ENCODE data around the gene CD27. TPM values are rescaled to one million over a fixed set of nuclear protein-coding genes. Genes with fewer than 3 reads are reported as not detected.

CD27 gene
- total RNA-seq, 1 donor from 2014 or later: not detected

DNA sequence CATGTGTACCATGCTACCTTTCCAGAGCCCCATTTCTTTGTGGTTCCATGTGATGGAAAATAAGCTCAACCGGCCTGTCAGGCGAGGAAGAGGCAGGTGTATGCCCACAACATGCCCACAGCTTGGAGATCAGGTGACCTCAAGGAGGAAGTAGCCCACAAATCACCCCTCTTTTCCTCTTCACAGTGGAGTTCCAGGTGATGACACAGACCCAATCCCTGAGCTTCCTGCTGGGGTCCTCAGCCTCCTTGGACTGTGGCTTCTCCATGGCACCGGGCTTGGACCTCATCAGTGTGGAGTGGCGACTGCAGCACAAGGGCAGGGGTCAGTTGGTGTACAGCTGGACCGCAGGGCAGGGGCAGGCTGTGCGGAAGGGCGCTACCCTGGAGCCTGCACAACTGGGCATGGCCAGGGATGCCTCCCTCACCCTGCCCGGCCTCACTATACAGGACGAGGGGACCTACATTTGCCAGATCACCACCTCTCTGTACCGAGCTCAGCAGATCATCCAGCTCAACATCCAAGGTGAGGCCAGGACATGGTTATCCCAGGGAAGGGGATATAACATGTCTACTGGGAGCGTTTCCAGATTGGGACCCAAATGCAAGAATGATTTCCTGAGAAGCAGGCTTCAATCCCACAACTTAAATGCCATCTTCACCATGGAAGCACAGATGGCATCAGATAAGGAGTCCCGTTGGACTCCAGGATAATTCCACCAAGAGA lies 12.6 kb downstream of the CD27 start:
- H3K36me3 Mint-ChIP-seq: peaks cover 5% of the 10 kb centered on the region
- H3K9me3 Mint-ChIP-seq: no peaks in the 10 kb centered on the region
- no peak overlapping the region for H3K4me3 Mint-ChIP-seq
- no peak overlapping the region for H3K27ac Mint-ChIP-seq
- DNase-seq (ENCODE audit: low spot score in 2 of 2, unreplicated experiment in 2 of 2): no peak
- peaks cover 3% of the 10 kb centered on the region for H3K4me1 Mint-ChIP-seq
- TF ChIP-seq, protein P1, sequence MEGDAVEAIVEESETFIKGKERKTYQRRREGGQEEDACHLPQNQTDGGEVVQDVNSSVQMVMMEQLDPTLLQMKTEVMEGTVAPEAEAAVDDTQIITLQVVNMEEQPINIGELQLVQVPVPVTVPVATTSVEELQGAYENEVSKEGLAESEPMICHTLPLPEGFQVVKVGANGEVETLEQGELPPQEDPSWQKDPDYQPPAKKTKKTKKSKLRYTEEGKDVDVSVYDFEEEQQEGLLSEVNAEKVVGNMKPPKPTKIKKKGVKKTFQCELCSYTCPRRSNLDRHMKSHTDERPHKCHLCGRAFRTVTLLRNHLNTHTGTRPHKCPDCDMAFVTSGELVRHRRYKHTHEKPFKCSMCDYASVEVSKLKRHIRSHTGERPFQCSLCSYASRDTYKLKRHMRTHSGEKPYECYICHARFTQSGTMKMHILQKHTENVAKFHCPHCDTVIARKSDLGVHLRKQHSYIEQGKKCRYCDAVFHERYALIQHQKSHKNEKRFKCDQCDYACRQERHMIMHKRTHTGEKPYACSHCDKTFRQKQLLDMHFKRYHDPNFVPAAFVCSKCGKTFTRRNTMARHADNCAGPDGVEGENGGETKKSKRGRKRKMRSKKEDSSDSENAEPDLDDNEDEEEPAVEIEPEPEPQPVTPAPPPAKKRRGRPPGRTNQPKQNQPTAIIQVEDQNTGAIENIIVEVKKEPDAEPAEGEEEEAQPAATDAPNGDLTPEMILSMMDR (IDR thresholded peaks at IDR 0.05; ENCODE audit: unreplicated experiment): no peak
- no peaks in the 10 kb centered on the region for H3K27me3 Mint-ChIP-seq (ENCODE audit: low read depth)

DNA sequence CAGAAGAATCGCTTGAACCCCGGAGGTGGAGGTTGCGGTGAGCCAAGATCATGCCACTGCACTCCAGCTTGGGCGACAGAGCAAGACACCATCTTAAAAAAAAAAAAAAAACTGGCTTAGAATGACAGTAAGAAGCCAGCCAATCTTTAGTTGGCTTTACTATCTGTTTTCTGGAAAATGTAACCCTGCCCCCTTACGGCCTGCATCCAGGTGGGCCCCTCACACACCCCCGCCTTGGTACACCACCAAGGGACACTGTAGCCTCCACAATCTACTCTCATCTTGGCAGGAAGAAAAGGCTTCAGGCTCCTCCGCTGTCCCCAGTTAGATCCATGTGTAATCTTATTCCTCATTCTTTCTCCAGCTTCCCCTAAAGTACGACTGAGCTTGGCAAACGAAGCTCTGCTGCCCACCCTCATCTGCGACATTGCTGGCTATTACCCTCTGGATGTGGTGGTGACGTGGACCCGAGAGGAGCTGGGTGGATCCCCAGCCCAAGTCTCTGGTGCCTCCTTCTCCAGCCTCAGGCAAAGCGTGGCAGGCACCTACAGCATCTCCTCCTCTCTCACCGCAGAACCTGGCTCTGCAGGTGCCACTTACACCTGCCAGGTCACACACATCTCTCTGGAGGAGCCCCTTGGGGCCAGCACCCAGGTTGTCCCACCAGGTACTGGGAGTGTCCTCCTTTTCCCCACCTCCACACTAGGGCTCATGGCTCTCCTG lies 13.7 kb downstream of the CD27 start:
- Mint-ChIP-seq H3K9me3 (no peaks in the 10 kb centered on the region), H3K4me1 (no peaks in the 10 kb centered on the region), H3K4me3 (no peak overlapping the region), H3K27ac (no peak overlapping the region), H3K36me3 (peaks cover 5% of the 10 kb centered on the region), H3K27me3 (ENCODE audit: low read depth) (no peaks in the 10 kb centered on the region)
- no peak for DNase-seq (ENCODE audit: low spot score in 2 of 2, unreplicated experiment in 2 of 2)
- TF ChIP-seq, protein P1 (IDR thresholded peaks at IDR 0.05; ENCODE audit: unreplicated experiment): no peak

DNA sequence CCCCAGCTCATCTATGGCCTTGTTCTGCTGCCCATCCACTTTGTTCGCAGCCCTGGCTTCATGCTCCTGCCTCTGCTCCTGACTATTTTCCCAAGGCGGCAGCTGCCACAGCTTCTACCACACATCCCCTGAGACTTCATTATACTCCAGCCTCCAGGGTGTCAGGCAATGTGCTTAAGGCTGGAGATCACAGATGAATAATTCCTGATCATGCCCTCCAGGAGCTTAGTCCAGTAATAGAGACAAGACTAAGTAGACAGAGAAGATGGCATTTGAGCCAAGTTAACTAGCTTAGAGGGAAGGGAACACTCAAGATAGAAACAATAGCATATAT lies 14.2 kb downstream of the CD27 start:
- TF ChIP-seq, protein P1 (IDR thresholded peaks at IDR 0.05; ENCODE audit: unreplicated experiment): no peak
- no peak overlapping the region for H3K4me3 Mint-ChIP-seq
- H3K27me3 Mint-ChIP-seq (ENCODE audit: low read depth): no peaks in the 10 kb centered on the region
- peaks cover 5% of the 10 kb centered on the region for H3K36me3 Mint-ChIP-seq
- H3K27ac Mint-ChIP-seq: no peak overlapping the region
- H3K4me1 Mint-ChIP-seq: no peaks in the 10 kb centered on the region
- DNase-seq (ENCODE audit: low spot score in 2 of 2, unreplicated experiment in 2 of 2): no peak
- no peaks in the 10 kb centered on the region for H3K9me3 Mint-ChIP-seq

DNA sequence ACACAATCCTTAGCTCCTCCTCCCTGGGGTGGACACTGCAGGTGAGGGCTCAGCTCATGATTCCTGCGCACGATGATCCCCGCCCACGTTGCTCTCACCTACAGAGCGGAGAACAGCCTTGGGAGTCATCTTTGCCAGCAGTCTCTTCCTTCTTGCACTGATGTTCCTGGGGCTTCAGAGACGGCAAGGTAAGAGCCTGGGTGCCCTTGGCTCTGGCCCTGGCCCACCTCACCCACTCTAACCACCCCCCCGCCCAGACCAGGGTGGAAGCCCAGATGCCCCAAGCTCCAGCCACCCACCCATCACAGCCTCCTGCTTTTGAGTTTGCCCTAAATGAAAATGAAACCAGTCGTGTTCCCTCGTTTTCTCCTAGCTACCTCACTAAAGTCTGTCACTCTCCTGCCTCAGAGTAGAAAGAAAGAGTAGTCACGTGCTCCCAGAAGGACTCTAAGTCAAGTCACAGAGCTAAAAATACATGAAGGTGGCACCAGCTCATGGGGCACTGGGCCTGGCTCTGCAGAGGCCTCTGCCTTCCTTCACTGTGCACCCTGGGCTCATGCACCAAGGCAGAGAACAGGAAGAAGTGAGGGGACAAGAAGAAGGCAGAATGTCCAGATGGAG lies 16.1 kb downstream of the CD27 start:
- Mint-ChIP-seq H3K9me3 (no peaks in the 10 kb centered on the region), H3K4me1 (no peaks in the 10 kb centered on the region), H3K4me3 (no peak overlapping the region), H3K27me3 (ENCODE audit: low read depth) (no peaks in the 10 kb centered on the region), H3K27ac (no peak overlapping the region), H3K36me3 (peaks cover 6% of the 10 kb centered on the region)
- no peak for DNase-seq (ENCODE audit: low spot score in 2 of 2, unreplicated experiment in 2 of 2)
- TF ChIP-seq, protein P1 (IDR thresholded peaks at IDR 0.05; ENCODE audit: unreplicated experiment): no peak

DNA sequence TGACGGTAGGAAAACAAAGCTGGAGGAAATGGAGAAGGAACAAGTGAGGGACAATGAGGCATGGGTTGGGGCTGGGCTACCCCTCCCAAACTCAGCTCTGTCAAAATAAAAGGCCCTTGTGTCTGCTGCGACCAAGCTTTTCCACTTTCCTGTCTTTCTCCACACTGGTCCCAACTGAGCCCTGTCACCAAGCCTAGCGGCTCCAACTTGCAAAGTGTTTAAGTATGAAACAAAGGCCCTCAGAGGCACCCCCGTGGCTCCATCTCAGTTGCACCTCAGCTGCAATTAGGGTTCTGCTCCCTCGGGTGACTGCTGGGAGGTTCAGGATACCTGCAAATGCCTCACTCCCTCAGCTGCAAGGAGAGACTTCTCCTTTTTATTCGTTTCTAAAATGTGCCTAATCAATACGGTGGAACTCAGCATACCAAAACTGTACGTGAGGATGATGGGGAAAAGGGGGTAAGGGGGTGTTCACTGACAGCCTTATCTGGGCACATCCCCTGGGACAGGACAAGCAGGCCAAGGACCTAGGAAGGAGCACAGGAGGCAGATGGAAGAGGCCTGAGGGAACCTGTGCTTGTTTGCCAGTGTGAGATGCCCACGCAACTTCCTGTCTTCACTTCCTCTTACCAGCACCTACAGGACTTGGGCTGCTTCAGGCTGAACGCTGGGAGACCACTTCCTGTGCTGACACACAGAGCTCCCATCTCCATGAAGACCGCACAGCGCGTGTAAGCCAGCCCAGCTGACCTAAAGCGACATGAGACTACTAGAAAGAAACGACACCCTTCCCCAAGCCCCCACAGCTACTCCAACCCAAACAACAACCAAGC lies 16.9 kb downstream of the CD27 start:
- Mint-ChIP-seq H3K4me3 (no peak overlapping the region), H3K4me1 (no peaks in the 10 kb centered on the region), H3K27ac (no peak overlapping the region), H3K27me3 (ENCODE audit: low read depth) (no peaks in the 10 kb centered on the region), H3K36me3 (peaks cover 6% of the 10 kb centered on the region), H3K9me3 (no peaks in the 10 kb centered on the region)
- no peak for DNase-seq (ENCODE audit: low spot score in 2 of 2, unreplicated experiment in 2 of 2)
- TF ChIP-seq, protein P1 (IDR thresholded peaks at IDR 0.05; ENCODE audit: unreplicated experiment): no peak
